Measurements from ENCODE around the gene COL1A1.

The COL1A1 gene

GRCh38 chr17:50190603-50191358 lies 10.7 kb downstream of the COL1A1 start:
- TF ChIP-seq CTCF (IDR thresholded peaks at IDR 0.05; ENCODE audit: insufficient read depth, low read length, poor library complexity, severe bottlenecking): no peak
- Histone ChIP-seq H3K27me3 (replicated peaks; ENCODE audit: control insufficient read depth, insufficient read depth, low read length) (no peaks in the 10 kb centered on the region), H3K36me3 (ENCODE audit: control insufficient read depth, insufficient read depth, low read length) (peaks cover 2% of the 10 kb centered on the region), H3K4me3 (replicated peaks; ENCODE audit: low read depth, low read length) (no peak overlapping the region)
- DNase-seq (ENCODE audit: extremely low read depth, insufficient read length): no peak

DNA sequence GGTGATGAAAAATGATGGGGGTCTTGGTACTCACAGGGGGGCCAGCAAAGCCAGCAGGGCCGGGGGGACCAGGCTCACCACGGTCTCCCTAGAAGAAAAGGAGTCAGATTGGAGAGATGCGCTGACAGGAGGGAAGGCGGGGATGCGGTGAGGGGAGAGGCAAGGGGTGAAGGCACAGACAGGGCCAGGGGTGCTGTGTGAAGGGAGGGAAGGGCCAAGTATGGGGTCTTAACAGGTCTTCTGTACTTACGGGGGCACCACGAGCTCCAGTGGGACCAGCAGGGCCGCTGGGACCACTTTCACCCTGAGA lies 11.2 kb downstream of the COL1A1 start:
- no peak overlapping the region for H3K4me3 ChIP-seq (replicated peaks; ENCODE audit: low read depth, low read length)
- H3K36me3 ChIP-seq (ENCODE audit: control insufficient read depth, insufficient read depth, low read length): peaks cover 2% of the 10 kb centered on the region
- no peak for DNase-seq (ENCODE audit: extremely low read depth, insufficient read length)
- TF ChIP-seq CTCF (IDR thresholded peaks at IDR 0.05; ENCODE audit: insufficient read depth, low read length, poor library complexity, severe bottlenecking): no peak
- no peaks in the 10 kb centered on the region for H3K27me3 ChIP-seq (replicated peaks; ENCODE audit: control insufficient read depth, insufficient read depth, low read length)

- H3K27me3 ChIP-seq (replicated peaks; ENCODE audit: control insufficient read depth, insufficient read depth, low read length): no peaks in the 10 kb centered on the region
- H3K36me3 ChIP-seq (ENCODE audit: control insufficient read depth, insufficient read depth, low read length): peaks cover 2% of the 10 kb centered on the region
- TF ChIP-seq CTCF (IDR thresholded peaks at IDR 0.05; ENCODE audit: insufficient read depth, low read length, poor library complexity, severe bottlenecking): no peak
- DNase-seq (ENCODE audit: extremely low read depth, insufficient read length): no peak
- H3K4me3 ChIP-seq (replicated peaks; ENCODE audit: low read depth, low read length): no peak overlapping the region
Observed at GRCh38 chr17:50189550-50190292, 11.7 kb downstream of the COL1A1 start.

DNA sequence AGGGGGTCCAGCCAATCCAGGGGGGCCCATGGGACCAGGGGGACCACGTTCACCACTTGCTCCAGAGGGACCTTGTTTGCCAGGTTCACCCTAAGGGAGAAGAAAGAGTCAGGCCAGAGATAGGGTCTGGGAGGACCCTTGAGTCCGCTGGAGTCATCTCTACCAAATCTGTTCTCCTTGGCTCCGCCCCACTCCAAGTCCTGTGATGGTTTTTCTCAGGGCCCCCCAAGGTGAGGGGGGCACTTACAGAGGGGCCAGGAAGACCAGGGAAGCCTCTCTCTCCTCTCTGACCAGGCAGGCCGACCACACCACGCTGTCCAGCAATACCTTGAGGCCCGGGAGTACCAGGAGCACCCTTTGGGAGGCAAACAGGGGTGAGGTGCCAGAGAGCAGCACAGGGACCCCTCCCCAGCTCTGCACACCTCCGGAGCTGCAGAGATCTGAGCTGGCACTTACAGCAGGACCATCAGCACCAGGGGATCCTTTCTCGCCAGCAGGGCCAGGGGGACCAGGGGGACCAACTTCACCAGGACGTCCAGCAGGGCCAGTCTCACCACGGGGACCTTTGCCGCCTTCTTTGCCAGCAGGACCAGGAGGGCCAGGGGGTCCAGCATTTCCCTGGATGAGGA lies 12.4 kb downstream of the COL1A1 start:
- DNase-seq (ENCODE audit: extremely low read depth, insufficient read length): no peak
- no peak for TF ChIP-seq CTCF (IDR thresholded peaks at IDR 0.05; ENCODE audit: insufficient read depth, low read length, poor library complexity, severe bottlenecking)
- peaks cover 2% of the 10 kb centered on the region for H3K36me3 ChIP-seq (ENCODE audit: control insufficient read depth, insufficient read depth, low read length)
- H3K4me3 ChIP-seq (replicated peaks; ENCODE audit: low read depth, low read length): no peak overlapping the region
- no peaks in the 10 kb centered on the region for H3K27me3 ChIP-seq (replicated peaks; ENCODE audit: control insufficient read depth, insufficient read depth, low read length)

DNA sequence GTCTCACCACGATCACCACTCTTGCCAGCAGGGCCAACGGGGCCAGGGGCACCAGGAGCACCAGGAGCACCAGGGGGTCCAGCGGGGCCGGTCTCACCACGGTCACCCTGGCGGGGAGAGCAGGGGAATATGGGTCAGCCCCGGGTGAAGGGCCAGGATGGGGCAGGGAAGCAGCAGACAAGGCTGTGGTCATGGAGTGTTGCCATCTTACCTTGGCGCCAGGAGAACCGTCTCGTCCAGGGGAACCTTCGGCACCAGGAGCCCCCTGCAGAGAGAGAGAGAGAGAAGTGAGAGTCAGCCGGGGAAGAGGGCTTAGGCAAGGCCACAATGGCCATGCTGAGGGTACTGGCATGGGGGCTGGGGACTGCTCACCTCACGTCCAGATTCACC lies 12.9 kb downstream of the COL1A1 start:
- Histone ChIP-seq H3K27me3 (replicated peaks; ENCODE audit: control insufficient read depth, insufficient read depth, low read length) (no peaks in the 10 kb centered on the region), H3K4me3 (replicated peaks; ENCODE audit: low read depth, low read length) (no peak overlapping the region), H3K36me3 (ENCODE audit: control insufficient read depth, insufficient read depth, low read length) (peaks cover 2% of the 10 kb centered on the region)
- DNase-seq (ENCODE audit: extremely low read depth, insufficient read length): no peak
- TF ChIP-seq CTCF (IDR thresholded peaks at IDR 0.05; ENCODE audit: insufficient read depth, low read length, poor library complexity, severe bottlenecking): no peak

Data from GM06990 (cell line).